AG10803 (cell line): ENCODE measurements around the gene SHMT2.
A peak's percentile ranks its signal among the peaks of the same experiment; 100 is the strongest.
"Not testable (repeated sequence)": the region's sequence is repeated elsewhere in the genome, so short reads cannot be mapped to it uniquely, and the experiment has no call there.

Experiments
- DNase-seq: peaks from one replicate; pipeline ENCODE4 v3.0.0; 2010; ENCODE audit warnings: low read depth
- H3K4me3 ChIP-seq: 2 replicates; pipeline ENCODE4 v1.5.1; 2011; ENCODE audit warnings: mild to moderate bottlenecking, low read length, control low read depth
- TF ChIP-seq, protein P1 (sequence below): conservative IDR thresholded peaks from 2 replicates; pipeline ENCODE4 v1.5.1; 2011; ENCODE audit warnings: mild to moderate bottlenecking, low read length, control low read depth, inconsistent platforms

SHMT2 gene

DNA sequence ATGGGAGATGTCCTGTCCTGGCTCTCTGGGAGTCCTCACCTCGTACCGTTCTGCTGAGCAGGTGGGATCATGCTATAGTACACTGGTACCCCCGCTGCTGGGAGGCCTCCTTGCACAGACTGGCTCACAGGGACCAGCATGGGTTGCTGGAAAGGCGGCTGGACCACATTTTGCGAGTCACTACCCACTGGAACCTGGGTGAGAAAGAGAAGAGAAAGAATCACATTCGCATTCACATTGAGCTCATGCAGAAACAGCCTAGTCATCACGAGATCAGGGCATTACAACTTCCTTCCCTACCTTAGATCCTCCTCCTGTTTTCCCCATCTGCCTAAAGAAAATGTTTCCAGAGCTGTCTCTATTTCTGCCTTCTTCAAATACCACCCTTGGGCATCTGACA lies 38.8 kb downstream of the SHMT2 start:
- DNase-seq, result no peak
- TF ChIP-seq, protein P1, sequence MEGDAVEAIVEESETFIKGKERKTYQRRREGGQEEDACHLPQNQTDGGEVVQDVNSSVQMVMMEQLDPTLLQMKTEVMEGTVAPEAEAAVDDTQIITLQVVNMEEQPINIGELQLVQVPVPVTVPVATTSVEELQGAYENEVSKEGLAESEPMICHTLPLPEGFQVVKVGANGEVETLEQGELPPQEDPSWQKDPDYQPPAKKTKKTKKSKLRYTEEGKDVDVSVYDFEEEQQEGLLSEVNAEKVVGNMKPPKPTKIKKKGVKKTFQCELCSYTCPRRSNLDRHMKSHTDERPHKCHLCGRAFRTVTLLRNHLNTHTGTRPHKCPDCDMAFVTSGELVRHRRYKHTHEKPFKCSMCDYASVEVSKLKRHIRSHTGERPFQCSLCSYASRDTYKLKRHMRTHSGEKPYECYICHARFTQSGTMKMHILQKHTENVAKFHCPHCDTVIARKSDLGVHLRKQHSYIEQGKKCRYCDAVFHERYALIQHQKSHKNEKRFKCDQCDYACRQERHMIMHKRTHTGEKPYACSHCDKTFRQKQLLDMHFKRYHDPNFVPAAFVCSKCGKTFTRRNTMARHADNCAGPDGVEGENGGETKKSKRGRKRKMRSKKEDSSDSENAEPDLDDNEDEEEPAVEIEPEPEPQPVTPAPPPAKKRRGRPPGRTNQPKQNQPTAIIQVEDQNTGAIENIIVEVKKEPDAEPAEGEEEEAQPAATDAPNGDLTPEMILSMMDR, result no peak
- no peak overlapping the region for H3K4me3 ChIP-seq

DNA sequence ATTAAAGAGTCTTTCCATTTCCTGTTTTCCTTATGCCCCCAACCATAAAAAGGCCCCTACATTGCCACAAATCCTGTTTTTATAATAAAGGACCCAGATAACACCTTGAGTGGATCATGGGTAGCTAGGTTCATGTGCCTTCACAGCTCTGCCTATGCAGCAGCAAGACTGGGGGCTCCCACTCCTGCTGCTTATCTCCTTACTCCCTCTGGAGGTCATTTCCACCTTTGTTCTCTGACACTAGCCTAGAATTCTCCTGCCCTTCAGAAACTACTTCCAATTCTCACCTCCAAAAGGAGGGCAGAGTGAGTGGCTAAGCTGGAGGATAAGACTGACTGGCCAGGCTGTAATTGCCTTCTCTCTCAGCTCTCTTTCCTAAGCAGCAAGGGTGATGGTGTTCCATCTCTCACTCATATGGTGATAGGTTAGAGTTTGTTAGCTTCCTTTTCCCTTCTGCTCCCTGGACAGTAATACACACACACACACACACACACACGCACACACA lies 41.5 kb downstream of the SHMT2 start:
- DNase-seq, result no peak
- TF ChIP-seq, protein P1, result no peak
- no peak overlapping the region for H3K4me3 ChIP-seq

DNA sequence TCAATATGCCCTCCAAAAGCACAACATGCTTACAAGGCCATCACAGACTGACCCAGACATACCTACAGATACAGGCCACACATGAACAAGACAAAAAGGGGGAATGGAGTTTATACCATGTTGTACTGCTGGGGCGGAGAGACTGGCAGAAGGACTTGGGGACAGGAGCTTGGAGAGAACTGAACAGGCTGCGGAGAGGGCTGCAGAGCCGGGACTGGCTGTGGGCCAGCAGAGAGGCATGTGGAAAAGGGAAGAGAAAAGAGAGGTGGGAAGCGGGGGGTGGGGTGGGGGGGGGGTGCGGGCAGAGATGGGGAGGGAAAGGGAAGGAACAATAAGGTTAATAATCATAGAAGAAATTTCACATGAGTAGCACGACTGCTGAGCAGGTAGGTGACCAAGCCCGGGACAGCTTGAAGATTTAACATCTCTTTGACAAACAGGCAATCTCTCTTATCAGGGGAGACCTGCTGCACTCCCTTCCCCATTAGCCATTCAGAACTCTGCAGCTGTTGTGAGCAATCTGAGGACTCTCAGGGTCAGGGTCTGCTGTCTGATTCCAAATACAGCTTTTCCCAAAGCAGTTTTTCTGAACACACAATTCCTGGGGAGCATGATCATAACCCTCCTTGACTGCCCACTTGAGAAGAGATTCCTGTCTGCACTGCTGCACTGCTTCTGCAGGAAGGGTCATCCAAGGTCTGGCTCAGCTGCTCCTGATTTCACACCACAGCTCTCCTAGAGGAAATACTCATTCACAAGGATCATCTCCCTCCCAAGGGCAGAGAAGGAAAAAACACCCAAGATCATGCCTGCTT lies 43.0 kb downstream of the SHMT2 start:
- peak; percentile 61 for DNase-seq
- TF ChIP-seq, protein P1, result peak; percentile 19
- no peak overlapping the region for H3K4me3 ChIP-seq

DNA sequence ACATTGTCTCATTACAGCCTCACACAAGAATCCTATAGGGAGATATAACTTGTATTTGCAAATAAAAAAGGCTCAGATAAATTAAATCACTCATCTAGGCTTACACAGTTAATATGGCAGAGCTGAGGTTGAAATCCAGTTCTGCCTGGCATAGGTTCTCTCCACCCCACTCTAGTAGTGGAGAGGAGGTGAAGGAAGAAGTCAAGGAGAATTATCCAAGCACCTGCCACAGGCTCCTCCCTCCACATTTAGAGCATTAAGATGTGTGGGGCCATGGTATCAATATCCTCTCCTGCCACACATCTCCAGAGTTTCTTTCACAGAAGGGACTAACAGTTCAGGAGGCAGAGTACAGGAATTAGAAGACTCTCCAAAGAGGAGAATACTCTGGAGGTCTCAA lies 44.0 kb downstream of the SHMT2 start:
- TF ChIP-seq, protein P1, result no peak
- no peak overlapping the region for H3K4me3 ChIP-seq
- no peak for DNase-seq

DNA sequence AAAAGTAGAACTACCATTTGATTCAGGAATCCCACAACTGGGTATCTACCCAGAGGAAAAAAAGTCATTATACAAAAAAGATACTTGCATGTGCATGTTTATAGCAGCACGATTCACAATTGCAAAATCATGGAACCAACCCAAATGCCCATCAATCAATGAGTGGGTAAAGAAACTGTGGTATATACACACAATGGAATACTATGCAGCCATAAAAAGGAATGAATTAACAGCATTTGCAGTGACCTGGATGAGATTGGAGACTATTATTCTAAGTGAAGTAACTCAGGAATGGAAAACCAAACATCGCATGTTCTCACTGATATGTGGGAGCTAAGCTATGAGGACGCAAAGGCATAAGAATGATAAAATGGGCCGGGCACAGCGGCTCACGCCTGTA lies 46.7 kb downstream of the SHMT2 start:
- not testable (repeated sequence) for H3K4me3 ChIP-seq, DNase-seq

DNA sequence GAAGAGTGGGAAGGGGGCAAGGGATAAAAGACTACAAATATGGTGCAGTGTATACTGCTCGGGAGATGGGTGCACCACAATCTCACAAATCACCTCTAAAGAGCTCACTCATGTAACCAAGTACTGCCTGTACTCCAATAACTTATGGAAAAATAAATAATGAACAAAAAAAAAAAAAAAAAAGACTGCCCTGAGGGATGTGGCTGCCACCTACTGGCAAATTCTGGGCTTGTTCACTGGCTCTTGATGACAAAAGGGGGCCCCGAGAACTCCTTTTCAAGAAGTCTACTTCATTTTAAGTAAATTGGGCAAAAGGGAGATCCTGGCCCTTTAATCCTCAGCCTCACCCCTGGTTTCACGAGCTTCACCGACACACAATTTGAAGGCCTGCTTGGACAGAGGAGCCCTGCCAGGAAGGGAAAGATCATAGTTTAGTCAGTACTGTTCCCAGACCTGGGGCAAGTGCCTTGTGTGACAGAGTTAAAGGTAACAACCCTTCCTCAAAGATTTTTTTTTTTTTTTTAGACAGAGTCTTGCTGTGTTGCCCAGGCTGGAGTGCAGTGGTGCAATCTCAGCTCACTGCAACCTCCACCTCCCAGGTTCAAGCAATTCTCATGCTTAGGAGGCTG lies 47.5 kb downstream of the SHMT2 start:
- TF ChIP-seq, protein P1, result peak; percentile 47
- H3K4me3 ChIP-seq, result no peak overlapping the region
- DNase-seq, result peak; percentile 25

DNA sequence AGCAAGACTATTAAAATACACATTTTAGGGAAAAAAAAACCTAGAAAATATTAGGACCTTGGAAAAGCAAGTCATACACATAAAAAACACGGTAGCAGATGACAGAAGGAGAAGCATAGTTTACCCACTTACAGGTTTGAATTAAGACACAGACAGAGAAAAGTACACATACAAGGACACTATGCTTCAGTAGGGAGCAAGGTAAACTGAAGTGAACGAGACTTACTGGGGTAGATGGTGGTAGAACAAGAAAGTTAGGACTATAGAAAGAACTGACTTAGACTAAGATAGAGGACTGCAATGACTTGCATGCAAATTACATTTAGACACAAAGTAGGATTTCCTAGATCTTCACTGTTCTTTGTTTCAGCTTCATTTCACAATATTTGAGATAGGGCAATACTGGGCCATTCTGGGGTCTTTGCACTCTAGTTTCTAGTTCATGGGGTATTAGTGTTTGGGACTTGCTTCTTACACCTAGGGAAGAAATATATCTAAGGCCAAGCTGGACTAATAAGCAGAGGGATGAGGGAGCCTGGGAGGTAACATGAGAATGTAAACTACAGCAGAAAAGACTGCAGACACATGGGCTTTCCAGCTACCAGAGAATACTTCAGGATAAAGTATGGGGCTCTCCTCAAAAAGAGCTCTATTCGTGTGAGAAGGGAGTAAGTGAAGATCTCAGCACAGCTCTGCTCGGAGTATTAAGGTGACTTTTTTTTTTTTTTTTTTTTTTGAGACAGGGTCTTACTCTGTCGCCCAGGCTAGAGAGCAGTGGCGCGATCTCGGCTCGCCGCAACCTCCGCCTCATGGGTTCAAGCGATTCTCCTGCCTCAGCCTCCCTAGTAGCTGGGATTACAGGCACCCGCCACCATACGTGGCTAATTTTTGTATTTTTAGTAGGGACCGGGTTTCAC lies 49.2 kb downstream of the SHMT2 start:
- no peak overlapping the region for H3K4me3 ChIP-seq
- TF ChIP-seq, protein P1, result no peak
- DNase-seq, result no peak
